ENCODE results near the gene ITGA11. TPM values are rescaled to one million over a fixed set of nuclear protein-coding genes. Genes with fewer than 3 reads are reported as not detected.

Gene ITGA11
- total RNA-seq, 3 donors from 2014 or later: 7.8 to 8.5 (median 7.9) TPM

DNA sequence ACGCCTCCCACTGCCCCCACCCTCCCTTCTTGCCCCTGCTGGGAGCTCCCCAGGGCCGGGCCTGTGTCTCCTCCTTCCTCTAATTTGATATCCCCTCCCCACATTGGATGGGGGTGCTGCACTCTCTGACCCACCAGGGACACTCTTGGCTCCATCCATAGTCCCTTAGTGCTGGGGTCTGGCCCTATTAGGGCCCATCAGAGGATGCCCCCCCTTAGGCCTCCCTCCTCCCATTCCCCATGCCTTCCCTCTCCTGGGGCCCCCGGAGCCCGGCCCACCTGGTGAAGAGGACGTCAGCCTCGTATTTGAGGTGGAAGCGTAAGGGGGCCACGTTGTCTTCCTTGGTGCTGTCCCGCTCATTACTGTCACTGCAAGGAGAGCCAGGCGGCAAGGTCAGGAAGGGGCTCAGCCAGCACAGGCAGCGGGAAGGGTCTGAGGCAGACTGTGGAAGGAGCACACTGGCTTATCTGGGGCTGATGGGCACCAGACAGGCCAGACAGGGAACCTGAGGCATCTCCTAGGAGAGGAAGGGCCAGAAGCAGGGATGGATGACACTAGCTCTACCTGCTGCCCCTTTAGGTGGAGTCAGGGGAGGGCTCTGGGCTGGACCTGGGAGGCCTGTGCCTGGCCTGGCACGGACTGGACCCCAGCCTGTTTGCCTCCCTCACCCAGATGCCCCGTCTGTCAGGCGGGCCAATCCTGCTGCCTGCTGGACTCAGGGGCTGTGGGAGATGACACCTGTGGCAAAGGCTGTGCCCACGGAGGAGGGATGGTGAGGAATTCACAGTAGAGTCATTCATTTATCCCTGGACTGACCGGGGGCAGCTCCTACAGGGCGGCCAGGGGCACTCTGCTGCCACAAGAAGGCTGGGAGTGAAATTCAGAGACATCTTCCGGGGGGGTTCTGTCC is 118.2 kb downstream of the ITGA11 start:
- H3K4me1 ChIP-seq: no peaks in the 10 kb centered on the region
- no peaks in the 10 kb centered on the region for H3K9me3 ChIP-seq
- H3K36me3 ChIP-seq: no peaks in the 10 kb centered on the region
- peak; percentile 9 to 31 for DNase-seq (ENCODE audit: low spot score in 2 of 2)
- intact Hi-C loops (cut with DNase I; ENCODE audit: low total_unique reads): no loop called here
- peak overlapping the region; percentile 12 to 29 for H3K27ac ChIP-seq
- no peak overlapping the region for H3K4me3 ChIP-seq
- no peaks in the 10 kb centered on the region for H3K27me3 ChIP-seq
- TF ChIP-seq, protein P1, sequence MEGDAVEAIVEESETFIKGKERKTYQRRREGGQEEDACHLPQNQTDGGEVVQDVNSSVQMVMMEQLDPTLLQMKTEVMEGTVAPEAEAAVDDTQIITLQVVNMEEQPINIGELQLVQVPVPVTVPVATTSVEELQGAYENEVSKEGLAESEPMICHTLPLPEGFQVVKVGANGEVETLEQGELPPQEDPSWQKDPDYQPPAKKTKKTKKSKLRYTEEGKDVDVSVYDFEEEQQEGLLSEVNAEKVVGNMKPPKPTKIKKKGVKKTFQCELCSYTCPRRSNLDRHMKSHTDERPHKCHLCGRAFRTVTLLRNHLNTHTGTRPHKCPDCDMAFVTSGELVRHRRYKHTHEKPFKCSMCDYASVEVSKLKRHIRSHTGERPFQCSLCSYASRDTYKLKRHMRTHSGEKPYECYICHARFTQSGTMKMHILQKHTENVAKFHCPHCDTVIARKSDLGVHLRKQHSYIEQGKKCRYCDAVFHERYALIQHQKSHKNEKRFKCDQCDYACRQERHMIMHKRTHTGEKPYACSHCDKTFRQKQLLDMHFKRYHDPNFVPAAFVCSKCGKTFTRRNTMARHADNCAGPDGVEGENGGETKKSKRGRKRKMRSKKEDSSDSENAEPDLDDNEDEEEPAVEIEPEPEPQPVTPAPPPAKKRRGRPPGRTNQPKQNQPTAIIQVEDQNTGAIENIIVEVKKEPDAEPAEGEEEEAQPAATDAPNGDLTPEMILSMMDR (IDR thresholded peaks at IDR 0.05): no peak
- TF ChIP-seq POLR2AphosphoS5 (IDR thresholded peaks at IDR 0.05) (no peak), POLR2A (IDR thresholded peaks at IDR 0.05) (no peak)

DNA sequence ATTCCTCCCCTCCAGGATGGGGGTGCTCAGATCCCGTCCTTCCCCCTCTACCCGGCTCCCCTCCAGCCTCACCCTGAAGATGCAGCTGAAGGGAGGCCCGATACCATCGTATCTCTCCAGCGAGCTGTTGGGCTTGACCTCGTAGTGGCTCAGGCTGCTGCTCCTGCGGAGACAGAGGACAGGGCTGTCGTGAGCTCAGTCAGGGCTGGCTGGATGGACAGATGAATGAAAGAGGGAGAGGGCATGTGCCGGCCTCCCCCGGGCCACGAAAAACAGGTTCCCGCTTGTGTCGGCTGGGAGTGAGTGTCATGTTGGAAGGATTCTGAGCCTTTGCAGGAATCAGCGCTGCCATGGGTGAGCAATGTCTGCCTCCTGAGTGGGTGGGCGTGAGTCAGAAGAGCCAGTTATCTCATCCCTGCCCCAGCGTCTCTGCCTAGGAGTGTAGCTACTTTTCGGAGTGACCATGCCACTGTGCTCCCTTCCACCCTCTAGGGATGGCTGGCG is 119.2 kb downstream of the ITGA11 start:
- no peak overlapping the region for H3K4me3 ChIP-seq
- DNase-seq (ENCODE audit: low spot score in 2 of 2): peak; percentile 18 to 44
- no peak for TF ChIP-seq POLR2AphosphoS5 (IDR thresholded peaks at IDR 0.05)
- TF ChIP-seq POLR2A (IDR thresholded peaks at IDR 0.05): no peak
- TF ChIP-seq, protein P1 (IDR thresholded peaks at IDR 0.05): no peak
- H3K9me3 ChIP-seq: no peaks in the 10 kb centered on the region
- intact Hi-C loops (cut with DNase I; ENCODE audit: low total_unique reads): no loop called here
- no peaks in the 10 kb centered on the region for H3K27me3 ChIP-seq
- peak overlapping the region; percentile 12 to 29 for H3K27ac ChIP-seq
- H3K4me1 ChIP-seq: no peaks in the 10 kb centered on the region
- H3K36me3 ChIP-seq: no peaks in the 10 kb centered on the region

DNA sequence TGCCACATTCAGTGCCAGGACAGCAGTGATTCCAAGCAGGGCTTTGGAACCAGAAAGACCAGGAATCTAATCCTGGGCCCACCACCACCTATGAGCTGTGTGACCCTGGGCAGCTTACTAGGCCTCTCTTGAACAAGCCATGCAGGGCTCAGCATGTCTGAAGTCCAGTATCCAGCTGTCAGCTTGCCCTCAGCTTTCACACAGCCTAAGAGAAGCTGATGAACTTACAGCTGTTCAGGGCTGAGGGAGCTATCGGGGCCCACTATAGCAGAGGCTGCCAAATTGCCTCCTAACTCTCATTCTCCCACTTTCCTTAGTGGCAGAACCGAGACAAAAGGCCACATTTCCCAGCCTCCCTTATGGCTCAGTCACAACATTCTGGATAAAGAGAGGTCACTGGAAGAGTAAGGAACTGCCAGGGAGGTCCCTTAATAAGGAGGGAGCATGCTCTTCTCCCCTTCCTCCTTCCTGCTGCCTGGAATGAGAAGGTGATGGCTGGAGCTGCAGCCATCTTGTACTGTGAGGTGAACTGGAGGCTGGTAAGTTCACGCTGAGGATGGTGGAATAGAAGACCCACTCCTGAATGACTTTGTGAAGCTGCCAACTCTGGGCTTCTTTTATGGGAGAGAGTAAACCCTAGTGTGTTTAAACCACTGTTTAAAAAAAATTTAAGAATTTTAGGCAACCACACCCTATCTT is 120.0 kb downstream of the ITGA11 start:
- Histone ChIP-seq H3K36me3 (no peaks in the 10 kb centered on the region), H3K4me1 (no peaks in the 10 kb centered on the region), H3K9me3 (no peaks in the 10 kb centered on the region), H3K27me3 (no peaks in the 10 kb centered on the region), H3K27ac (no peak overlapping the region), H3K4me3 (no peak overlapping the region)
- TF ChIP-seq, protein P1 (IDR thresholded peaks at IDR 0.05): no peak
- TF ChIP-seq POLR2A (IDR thresholded peaks at IDR 0.05) (no peak), POLR2AphosphoS5 (IDR thresholded peaks at IDR 0.05) (no peak)
- intact Hi-C loops (cut with DNase I; ENCODE audit: low total_unique reads): no loop called here
- DNase-seq (ENCODE audit: low spot score in 2 of 2): peak; percentile 10 to 20

DNA sequence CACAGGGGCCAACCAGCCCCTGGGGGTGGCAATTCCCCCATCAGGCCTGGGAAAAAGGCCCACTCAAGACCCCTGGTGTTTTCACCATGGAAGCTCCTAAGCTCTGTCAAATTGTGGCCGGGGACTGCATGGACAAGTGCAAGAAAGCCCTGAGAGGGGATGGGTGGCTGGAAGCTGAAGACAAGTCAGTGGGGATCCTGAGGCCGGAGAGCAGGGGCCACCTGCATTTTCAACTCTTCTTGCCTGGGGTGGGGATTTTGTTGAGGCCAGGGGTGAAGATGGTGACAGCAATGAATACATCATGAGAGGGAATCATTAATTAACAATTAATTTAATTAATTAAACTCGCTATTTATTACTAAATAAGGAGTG is 120.5 kb downstream of the ITGA11 start:
- TF ChIP-seq POLR2AphosphoS5 (IDR thresholded peaks at IDR 0.05): no peak
- TF ChIP-seq, protein P1 (IDR thresholded peaks at IDR 0.05): no peak
- no peak for TF ChIP-seq POLR2A (IDR thresholded peaks at IDR 0.05)
- Histone ChIP-seq H3K27ac (no peak overlapping the region), H3K36me3 (no peaks in the 10 kb centered on the region), H3K9me3 (no peaks in the 10 kb centered on the region), H3K27me3 (no peaks in the 10 kb centered on the region), H3K4me1 (no peaks in the 10 kb centered on the region), H3K4me3 (no peak overlapping the region)
- intact Hi-C loops (cut with DNase I; ENCODE audit: low total_unique reads): no loop called here
- DNase-seq (ENCODE audit: low spot score in 2 of 2): peak in 1 of 2 donors; percentile 43

Data from breast epithelium (tissue), 4 donors.